RPMI7951 (cell line): ENCODE data around the gene CDKL5. TPM values are rescaled to one million over a fixed set of nuclear protein-coding genes. Genes with fewer than 3 reads are reported as not detected.

Source experiments
- DNase-seq: peaks from one replicate; pipeline ENCODE4 v3.0.0-alpha.2; 2012; ENCODE audit warnings: low read depth
- total RNA-seq: library from RNA; depleted of rRNA; stranded (reverse); fragments of >200 nt; shearing (Covaris generic); gene quantifications from 2 replicates; pipeline ENCODE4 v1.2.3, GENCODE V29; 2014

The CDKL5 gene
- total RNA-seq, 1 experiment from 2014 or later = 2.5 TPM

DNA sequence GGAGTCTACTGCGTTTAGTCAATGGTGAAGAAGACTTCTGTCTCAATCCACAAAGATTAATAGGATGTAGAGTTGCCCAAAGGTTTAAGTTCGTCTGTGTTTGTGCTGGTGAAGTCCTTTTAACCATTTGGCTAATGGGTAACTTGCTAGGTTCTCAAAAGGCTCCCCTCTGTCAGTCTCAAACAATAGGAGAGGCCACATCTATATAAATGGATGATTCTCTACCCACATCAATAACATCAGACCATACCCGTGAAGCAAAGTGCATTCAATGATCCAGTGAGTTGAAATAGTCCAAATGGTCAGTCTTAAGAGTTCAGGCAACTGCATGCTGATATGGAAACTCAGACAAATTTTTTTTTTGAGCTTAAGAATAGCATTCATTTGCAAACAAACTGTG lies 218.4 kb downstream of the CDKL5 start:
- no peak for DNase-seq

DNA sequence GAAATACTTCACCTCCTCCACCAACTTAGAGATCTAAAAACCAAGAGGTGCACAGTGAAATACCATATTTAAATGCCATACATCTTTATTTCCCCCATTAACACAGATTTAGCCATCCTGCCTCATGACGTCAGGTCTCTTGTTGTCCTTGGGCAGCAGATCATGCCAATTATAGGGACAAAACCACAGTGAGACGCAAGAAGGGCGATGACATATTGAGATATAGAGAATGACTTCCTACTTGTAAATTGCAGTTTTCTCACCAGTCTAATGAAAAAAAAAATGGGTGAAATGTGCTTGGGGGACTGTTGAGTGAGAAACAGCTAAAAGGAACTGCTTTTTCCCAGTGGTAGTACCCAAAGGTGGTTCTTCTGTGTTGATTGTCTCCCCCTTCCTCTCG lies 222.2 kb downstream of the CDKL5 start:
- no peak for DNase-seq

DNA sequence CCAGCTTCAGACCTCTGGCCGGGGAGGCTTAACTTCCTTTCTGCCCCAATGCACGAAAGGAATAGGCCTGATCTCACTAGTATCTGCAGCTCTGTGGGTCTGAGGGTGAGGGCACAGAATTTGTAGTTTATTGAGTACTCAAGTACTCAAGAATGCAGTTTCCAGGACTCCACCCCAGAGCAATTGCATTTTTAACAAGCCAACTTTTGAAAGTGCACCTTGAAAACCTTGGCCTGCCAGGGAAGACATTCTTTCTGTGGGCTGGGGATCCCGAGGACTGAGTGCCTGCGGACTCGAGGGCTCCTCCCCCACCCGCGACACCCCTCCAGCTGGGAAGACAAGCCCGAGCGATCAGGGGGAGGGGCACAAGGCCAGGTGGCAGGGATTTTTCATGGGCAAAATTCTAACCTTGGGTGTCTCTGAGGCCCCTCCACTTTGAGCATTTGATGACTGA lies 224.1 kb downstream of the CDKL5 start:
- DNase-seq = no peak

DNA sequence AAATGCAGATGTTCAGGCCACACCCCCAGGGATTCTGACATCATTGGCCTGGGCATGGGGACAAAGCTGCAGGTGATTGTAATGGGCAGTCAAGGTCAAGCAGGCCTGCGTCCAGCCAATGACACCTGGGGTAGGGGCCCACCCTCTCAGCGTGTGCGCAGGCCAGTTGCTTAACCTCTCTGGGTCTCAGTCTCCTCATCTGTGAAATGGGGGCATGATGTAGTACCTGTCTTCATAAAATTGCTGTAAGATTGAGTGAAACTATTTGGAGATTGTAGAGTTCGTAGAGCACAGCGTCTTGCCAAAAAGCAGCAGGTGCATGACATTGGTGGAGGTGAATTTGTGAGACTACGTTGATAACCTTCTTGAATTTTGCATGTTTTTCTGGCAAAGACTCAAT lies 225.3 kb downstream of the CDKL5 start:
- DNase-seq = no peak

GRCh38 chrX:18652636-18653035 lies 227.2 kb downstream of the CDKL5 start:
- no peak for DNase-seq

- peak; percentile 2 for DNase-seq
Measured at GRCh38 chrX:18654875-18655836, 229.7 kb downstream of the CDKL5 start.

DNA sequence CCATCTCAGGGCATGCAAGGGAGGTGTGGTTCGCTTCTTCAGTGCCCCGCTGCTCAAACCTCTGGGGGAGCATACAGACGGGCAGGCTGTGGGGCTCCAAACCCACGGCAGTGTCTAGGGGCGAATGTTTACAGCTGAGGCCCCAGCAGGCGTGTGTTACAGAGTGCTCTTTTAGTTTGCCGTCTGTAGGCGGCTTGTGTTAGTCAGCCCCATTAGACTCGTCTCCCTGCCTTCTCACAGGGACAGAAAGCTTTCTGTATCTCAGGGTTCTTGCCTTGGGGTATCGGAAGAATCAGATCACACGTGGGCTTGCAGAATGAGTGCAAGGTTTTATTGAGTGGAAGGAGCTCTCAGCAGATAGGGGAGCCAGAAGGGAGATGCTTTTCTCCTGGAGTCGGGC lies 235.9 kb downstream of the CDKL5 start:
- peak; percentile 38 for DNase-seq

DNA sequence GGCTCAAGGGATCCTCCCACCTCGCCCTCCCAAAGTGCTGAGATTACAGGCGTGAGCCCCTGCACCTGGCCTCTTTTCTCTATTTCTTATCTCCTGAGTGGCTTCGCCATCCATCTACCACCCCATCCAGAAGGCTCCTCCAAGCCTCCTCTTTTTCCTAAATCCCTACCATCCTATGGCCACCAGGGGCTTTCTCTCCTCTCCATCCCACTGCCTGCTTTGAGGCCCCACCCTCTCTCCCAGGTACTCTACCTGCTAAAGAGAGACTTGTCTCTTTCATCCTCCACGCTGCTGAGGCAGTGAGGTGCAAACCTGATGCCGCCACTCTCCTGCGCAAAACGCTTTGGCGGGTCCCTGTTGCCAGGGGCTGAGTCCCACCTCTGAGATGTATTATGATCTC lies 239.5 kb downstream of the CDKL5 start:
- no peak for DNase-seq

DNA sequence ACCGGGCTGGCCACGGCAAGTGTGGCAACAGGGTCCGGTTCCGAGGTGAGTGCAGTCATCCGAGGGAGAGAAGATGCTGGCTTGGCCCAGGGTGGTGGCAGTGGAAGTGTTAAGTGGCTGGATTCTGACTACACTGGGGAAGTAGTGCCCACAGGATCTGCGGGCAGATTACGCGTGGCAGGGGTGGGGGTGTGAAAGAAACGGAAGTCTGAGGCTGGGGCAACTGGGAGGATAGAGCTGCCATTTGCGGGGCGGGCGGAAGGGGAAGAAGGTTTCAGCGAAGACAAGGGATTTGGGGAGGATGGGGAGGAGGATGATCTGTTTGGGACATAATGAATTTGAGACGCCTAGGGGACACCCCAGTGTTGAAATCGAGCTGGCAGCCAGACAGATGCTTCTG lies 241.2 kb downstream of the CDKL5 start:
- no peak for DNase-seq

DNA sequence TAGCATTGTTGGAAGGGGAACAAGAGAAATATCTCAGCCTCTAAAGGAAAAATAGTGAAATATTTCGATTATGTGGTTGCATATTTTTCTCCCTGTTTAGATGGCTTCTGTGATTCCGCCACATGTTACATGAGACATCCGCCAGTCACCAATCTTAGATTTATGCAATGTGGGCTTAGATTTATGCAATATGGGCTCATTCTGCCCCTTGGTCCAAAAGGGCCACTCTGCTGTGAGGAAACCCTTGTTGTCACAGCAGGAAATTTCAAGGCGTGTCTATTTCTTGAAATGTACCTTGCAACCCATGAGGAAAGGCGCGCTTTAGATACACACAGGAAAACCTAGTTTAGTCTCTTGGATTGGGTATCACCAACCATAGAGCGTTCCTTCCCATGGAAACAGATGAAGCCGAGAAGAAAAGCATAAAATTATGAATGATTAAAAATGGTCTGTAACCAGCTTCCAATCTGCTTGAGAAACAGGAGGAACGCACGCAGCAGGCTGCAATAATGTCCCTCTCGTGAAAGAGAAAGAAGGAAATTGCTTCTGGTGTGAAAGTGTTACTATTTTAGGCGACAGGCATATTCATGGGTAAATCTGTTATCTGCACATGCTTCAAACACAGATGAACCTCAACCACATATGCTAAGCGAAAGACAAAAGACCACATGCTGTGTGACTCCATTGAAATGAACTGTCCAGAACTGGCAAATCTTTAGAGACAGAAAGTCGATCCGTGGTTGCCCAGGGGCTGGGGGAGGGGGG lies 242.8 kb downstream of the CDKL5 start:
- no peak for DNase-seq

DNA sequence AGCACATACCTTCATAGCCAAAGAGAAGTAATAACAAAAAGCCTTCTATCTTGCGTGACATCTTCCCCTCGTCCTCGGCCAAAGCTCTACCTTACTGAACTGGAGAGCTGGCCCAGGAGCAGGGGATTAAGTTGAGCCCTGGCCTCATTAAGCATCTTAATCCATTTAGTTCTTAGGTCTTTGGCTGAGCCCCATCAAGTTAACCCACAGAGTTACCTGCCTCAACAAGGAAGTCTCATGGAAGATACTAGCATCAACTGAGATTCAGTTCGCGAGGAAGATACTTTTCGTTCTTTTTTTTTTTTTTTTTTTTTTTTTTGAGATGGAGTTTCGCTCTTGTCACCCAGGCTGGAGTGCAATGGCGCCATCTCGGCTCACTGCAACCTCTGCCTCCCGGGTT lies 246.6 kb downstream of the CDKL5 start, which contains the start of gene RS1:
RS1 (minus strand) TSS at position 101 of the 400 bp plus-strand sequence; CDS start at position 61, 40 bp downstream.
- no peak for DNase-seq

DNA sequence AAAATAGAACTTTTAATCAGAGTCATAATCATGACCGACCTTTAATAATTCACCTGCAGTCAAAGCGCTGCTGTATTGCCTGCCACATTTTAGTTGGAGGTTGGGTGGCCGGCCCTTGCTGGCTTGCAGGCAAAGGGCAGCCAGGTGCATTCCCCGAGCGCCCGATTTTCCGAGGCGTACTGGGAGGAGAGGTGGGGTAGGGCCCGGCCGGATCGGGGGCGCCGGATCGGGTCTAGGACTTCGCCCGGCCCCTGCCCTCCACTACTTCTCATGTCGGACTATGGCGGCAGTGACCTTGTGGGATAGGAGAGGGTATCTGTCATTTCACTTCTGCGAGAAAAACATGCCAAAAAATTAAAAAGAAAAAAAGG lies 249.0 kb downstream of the CDKL5 start:
- DNase-seq = no peak

GRCh38 chrX:18674788-18675735 lies 249.7 kb downstream of the CDKL5 start:
- peak; percentile 69 for DNase-seq

DNA sequence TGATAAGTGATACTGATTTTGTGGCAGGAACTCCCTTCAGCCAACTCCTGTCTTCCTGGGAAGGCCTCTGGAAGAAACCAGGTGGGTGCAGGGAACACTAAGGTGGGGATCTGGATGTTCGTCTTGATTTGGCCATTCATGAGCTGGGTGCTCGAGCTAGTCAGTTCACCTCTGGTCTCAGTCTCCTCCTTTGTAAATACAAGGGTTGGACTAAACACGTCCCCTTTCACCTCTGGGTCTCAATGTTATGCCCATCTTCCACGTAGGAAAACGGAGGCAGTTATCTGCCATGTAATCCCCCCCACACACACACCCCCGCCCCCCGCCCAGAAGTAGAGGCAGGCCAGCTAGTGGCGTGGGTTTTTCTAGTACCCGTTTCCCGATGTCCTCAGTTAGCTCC lies 250.6 kb downstream of the CDKL5 start:
- DNase-seq = no peak

DNA sequence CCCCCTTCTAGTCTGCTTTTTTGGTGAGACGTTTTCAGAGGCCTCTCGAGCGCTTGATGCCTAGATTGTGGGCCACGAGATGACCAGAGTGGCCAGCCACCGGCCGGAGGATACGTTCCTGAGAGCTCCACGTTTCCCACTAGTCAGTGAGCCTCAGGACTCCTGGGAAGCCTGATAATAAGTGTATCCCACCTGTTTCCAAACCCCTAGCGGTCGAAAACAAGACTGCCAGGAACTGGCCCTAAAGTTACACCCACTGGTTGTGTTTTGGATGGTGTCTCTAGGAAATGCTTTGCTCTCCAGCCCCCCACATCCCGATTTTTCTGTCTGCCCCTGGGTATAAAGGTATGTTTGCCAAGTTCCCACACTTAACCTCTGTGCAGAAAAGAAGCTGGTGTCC lies 251.1 kb downstream of the CDKL5 start:
- DNase-seq = peak; percentile 18

GRCh38 chrX:18677161-18677869 lies 251.9 kb downstream of the CDKL5 start:
- no peak for DNase-seq

GRCh38 chrX:18681996-18682395 lies 256.6 kb downstream of the CDKL5 start:
- DNase-seq = no peak

DNA sequence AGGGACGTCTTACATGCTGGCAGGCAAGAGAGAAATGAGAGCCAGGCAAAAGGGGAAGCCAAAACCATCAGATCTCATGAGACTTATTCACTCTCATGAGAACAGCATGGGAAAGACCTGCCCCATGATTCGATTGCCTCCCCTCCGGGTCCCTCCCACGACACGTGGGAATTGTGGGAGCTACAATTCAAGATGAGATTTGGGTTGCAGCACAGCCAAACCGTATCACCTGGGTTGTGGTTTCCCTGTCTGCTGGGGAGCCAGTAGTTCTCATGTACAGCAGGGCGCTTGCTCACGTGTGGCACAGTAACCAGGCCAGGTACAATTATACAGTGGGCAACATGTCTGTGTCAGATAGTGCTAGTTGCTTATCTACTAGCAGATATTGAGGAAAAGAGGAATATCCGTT lies 257.6 kb downstream of the CDKL5 start:
- DNase-seq = no peak

DNA sequence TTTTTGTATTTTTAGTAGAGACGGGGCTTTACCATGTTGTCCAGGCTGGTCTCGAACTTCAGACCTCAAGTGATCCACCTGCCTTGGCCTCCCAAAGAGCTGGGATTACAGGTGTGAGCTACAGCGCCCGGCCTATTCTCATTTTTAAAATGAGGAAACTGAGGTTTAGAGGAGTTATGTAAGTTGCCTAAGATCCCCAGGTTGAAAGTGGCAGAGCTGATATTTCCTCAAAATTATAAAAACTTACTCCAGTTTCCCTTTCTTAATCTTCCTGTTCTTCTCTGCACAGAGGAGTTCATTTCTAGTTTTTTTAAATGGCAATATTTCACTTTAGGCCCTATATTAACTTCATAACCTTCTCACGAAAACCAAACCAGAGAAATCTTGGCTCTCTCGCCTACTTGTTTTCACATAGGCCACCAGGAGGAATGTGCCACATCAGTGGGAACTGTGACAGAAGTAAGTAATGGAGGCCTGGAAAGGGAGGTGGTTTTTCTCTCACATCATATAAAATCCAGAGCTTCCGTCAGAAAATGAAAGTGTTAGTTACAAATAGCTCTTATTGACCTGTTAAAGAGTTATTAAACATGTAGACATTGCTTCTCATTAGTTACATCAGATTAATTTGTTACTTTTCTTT lies 262.6 kb downstream of the CDKL5 start:
- no peak for DNase-seq

GRCh38 chrX:18691431-18691830 lies 266.0 kb downstream of the CDKL5 start:
- DNase-seq = no peak
